OCI-M1 (cell line): Measurements from ENCODE around the gene SMURF1.
A peak's percentile ranks its signal among the peaks of the same experiment; 100 is the strongest.

Experiments used
- DNase-seq: peaks from one replicate; lab custom pipeline; 2025; lab: John Stamatoyannopoulos, UW

Gene SMURF1

GRCh38 chr7:99098286-99098823, 45.6 kb downstream of the SMURF1 start:
- no peak for DNase-seq

GRCh38 chr7:99097730-99098129, 46.2 kb downstream of the SMURF1 start:
- DNase-seq, result no peak

GRCh38 chr7:99096124-99096887, 47.6 kb downstream of the SMURF1 start:
- no peak for DNase-seq

- no peak for DNase-seq
Observed at GRCh38 chr7:99095698-99096097, 48.2 kb downstream of the SMURF1 start.

GRCh38 chr7:99094401-99094800, 49.5 kb downstream of the SMURF1 start:
- no peak for DNase-seq

GRCh38 chr7:99092064-99092720, 51.7 kb downstream of the SMURF1 start:
- no peak for DNase-seq

- no peak for DNase-seq
Observed at GRCh38 chr7:99090771-99091542, 53.0 kb downstream of the SMURF1 start.

- DNase-seq, result no peak
Observed at GRCh38 chr7:99089914-99090629, 53.8 kb downstream of the SMURF1 start.

- DNase-seq, result no peak
Observed at GRCh38 chr7:99086944-99087343, 57.0 kb downstream of the SMURF1 start.

GRCh38 chr7:99086532-99086931, 57.4 kb downstream of the SMURF1 start:
- DNase-seq, result no peak

- peak; percentile 23 for DNase-seq
Observed at GRCh38 chr7:99083733-99084132, 60.2 kb downstream of the SMURF1 start.

- peak; percentile 64 for DNase-seq
Observed at GRCh38 chr7:99083068-99083651, 60.7 kb downstream of the SMURF1 start.

GRCh38 chr7:99080679-99081078, 63.2 kb downstream of the SMURF1 start:
- no peak for DNase-seq

GRCh38 chr7:99079104-99079503, 64.8 kb downstream of the SMURF1 start:
- no peak for DNase-seq

- DNase-seq, result no peak
Observed at GRCh38 chr7:99078416-99078815, 65.5 kb downstream of the SMURF1 start.

- DNase-seq, result no peak
Observed at GRCh38 chr7:99076615-99077014, 67.3 kb downstream of the SMURF1 start.

GRCh38 chr7:99073839-99074446, 70.0 kb downstream of the SMURF1 start:
- no peak for DNase-seq

GRCh38 chr7:99072126-99072525, 71.8 kb downstream of the SMURF1 start:
- DNase-seq, result no peak

GRCh38 chr7:99070361-99070760, 73.5 kb downstream of the SMURF1 start:
- no peak for DNase-seq

GRCh38 chr7:99061001-99061776, 82.7 kb downstream of the SMURF1 start:
- DNase-seq, result no peak
